ENCODE results near the gene ACVR1. TPM values are rescaled to one million over a fixed set of nuclear protein-coding genes. Genes with fewer than 3 reads are reported as not detected.
"Not testable (repeated sequence)": the region's sequence is repeated elsewhere in the genome, so short reads cannot be mapped to it uniquely, and the experiment has no call there.

ACVR1 gene
- total RNA-seq, 2 experiments from 2014 or later: 13.4 to 16.1 TPM

- H3K9me3 Mint-ChIP-seq; H3K4me1 Mint-ChIP-seq; ATAC-seq (ENCODE audit: low read depth); POLR2A ChIA-PET; H3K36me3 Mint-ChIP-seq; H3K4me3 Mint-ChIP-seq; H3K27me3 Mint-ChIP-seq; H3K27ac Mint-ChIP-seq; DNase-seq: not testable (repeated sequence)
These were observed 8.4 kb upstream of the ACVR1 start for GRCh38 chr2:157884533-157884932.

- Mint-ChIP-seq H3K27ac (no peak overlapping the region), H3K4me3 (no peak overlapping the region), H3K27me3 (peaks cover 2% of the 10 kb centered on the region), H3K36me3 (peaks cover 6% of the 10 kb centered on the region), H3K4me1 (peaks cover 15% of the 10 kb centered on the region), H3K9me3 (no peaks in the 10 kb centered on the region)
- POLR2A ChIA-PET: no interaction called here
- no peak for ATAC-seq (ENCODE audit: low read depth)
- no peak for DNase-seq
These were observed 4.8 kb upstream of the ACVR1 start for GRCh38 chr2:157880927-157881326.

GRCh38 chr2:157877761-157878400 is 1.8 kb upstream of the ACVR1 start:
- no peaks in the 10 kb centered on the region for H3K9me3 Mint-ChIP-seq
- H3K4me3 Mint-ChIP-seq: peak overlapping the region; percentile 81
- POLR2A ChIA-PET: interaction anchor here (4.2 kb wide), 1 partner anchor 20 kb away, joined by 89 read pairs; no protein-coding TSS in a partner anchor
- peaks cover 34% of the 10 kb centered on the region for H3K4me1 Mint-ChIP-seq
- no peaks in the 10 kb centered on the region for H3K27me3 Mint-ChIP-seq
- H3K27ac Mint-ChIP-seq: no peak overlapping the region
- ATAC-seq (ENCODE audit: low read depth) (no peak), DNase-seq (no peak)
- H3K36me3 Mint-ChIP-seq: peaks cover 4% of the 10 kb centered on the region

- Mint-ChIP-seq H3K36me3 (peaks cover 5% of the 10 kb centered on the region), H3K27ac (peak overlapping the region; percentile 40), H3K9me3 (no peaks in the 10 kb centered on the region), H3K4me1 (peaks cover 39% of the 10 kb centered on the region), H3K27me3 (no peaks in the 10 kb centered on the region), H3K4me3 (peak overlapping the region; percentile 81)
- ATAC-seq (ENCODE audit: low read depth): no peak
- no peak for DNase-seq
- POLR2A ChIA-PET: interaction anchor here (0.5 to 4.2 kb wide), 5 partner anchors 12 to 249 kb away, joined by 3 to 89 read pairs (median 4); partner anchors contain the start of gene ACVR1C
These were observed 632 bp upstream of the ACVR1 start for GRCh38 chr2:157876786-157877138.

- peak overlapping the region; percentile 91 for H3K27ac Mint-ChIP-seq
- DNase-seq: peak; percentile 84
- POLR2A ChIA-PET: interaction anchor here (0.8 to 4.2 kb wide), 5 partner anchors 16 to 247 kb away, joined by 3 to 89 read pairs (median 4); partner anchors contain the start of gene ACVR1C
- no peaks in the 10 kb centered on the region for H3K27me3 Mint-ChIP-seq
- peak overlapping the region; percentile 94 for H3K4me3 Mint-ChIP-seq
- peaks cover 6% of the 10 kb centered on the region for H3K36me3 Mint-ChIP-seq
- peak; percentile 64 for ATAC-seq (ENCODE audit: low read depth)
- no peaks in the 10 kb centered on the region for H3K9me3 Mint-ChIP-seq
- H3K4me1 Mint-ChIP-seq: peaks cover 39% of the 10 kb centered on the region
These were observed 477 bp downstream of the ACVR1 start for GRCh38 chr2:157875641-157876065.

DNA sequence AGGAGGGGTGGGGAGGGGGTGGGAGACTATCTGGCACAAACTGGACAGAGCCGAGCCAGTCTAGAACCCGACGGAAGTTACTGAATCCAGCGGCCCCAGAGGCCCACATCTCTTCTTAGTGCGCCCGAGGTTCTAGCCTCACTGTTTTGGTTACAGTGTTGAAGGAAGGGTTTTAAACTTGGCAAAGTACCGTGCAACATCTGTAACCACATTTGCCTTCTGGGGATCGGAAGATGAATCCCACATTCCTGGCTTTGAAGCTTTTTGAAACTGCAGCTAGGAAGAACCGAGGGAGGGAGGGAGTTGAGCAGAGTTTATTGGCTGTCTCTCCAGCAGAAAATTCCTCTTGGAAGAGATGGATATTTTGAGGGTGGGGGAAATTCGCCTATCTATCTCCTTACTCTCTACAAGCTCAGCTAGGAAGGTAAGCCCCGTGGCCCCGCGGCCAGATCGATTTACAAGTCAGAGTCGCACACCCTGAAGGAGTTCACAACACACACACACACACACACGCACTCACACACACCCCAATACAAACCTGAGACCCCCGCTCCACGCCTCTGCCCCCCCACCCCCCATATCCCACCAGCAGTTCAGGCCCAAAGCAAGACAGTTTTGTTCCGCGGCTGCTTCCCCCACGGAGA is 1.0 kb downstream of the ACVR1 start:
- Mint-ChIP-seq H3K36me3 (peaks cover 6% of the 10 kb centered on the region), H3K4me3 (peak overlapping the region; percentile 94), H3K27ac (peak overlapping the region; percentile 91), H3K9me3 (no peaks in the 10 kb centered on the region), H3K4me1 (peaks cover 39% of the 10 kb centered on the region), H3K27me3 (no peaks in the 10 kb centered on the region)
- DNase-seq: peak; percentile 36
- POLR2A ChIA-PET: interaction anchor here (1.4 to 4.2 kb wide), 2 partner anchors 17 to 23 kb away, joined by 4 to 89 read pairs; no protein-coding TSS in a partner anchor
- no peak for ATAC-seq (ENCODE audit: low read depth)

- H3K36me3 Mint-ChIP-seq: peaks cover 6% of the 10 kb centered on the region
- no peaks in the 10 kb centered on the region for H3K27me3 Mint-ChIP-seq
- no peak for ATAC-seq (ENCODE audit: low read depth)
- no peaks in the 10 kb centered on the region for H3K9me3 Mint-ChIP-seq
- peaks cover 39% of the 10 kb centered on the region for H3K4me1 Mint-ChIP-seq
- H3K27ac Mint-ChIP-seq: no peak overlapping the region
- POLR2A ChIA-PET: interaction anchor here (1.4 to 4.2 kb wide), 2 partner anchors 18 to 24 kb away, joined by 4 to 89 read pairs; no protein-coding TSS in a partner anchor
- DNase-seq: no peak
- peak overlapping the region; percentile 94 for H3K4me3 Mint-ChIP-seq
These were observed 1.8 kb downstream of the ACVR1 start for GRCh38 chr2:157874348-157874747.

DNA sequence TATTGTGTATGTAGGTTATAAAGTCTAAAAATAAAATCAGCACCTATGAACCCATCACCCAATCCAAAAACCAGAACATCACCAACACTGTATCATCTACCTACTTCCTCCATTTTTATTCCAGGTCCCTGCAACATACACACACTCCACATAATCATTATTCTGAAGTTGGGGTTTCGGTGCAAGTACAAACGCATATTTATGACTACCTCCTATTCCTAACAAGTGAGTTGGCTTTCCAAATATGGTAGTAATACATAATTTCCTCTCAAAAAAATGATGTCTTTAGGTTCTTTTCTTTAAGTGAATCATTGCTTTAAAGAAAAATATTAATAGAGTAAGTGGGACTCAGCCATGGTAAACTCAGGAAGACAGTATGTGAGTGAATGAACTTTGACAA is 3.3 kb downstream of the ACVR1 start:
- Mint-ChIP-seq H3K4me1 (peaks cover 40% of the 10 kb centered on the region), H3K27ac (no peak overlapping the region), H3K9me3 (no peaks in the 10 kb centered on the region), H3K36me3 (peaks cover 2% of the 10 kb centered on the region), H3K4me3 (no peak overlapping the region), H3K27me3 (no peaks in the 10 kb centered on the region)
- no peak for ATAC-seq (ENCODE audit: low read depth)
- POLR2A ChIA-PET: interaction anchor here (0.6 kb wide), 1 partner anchor 32 kb away, joined by 3 read pairs; no protein-coding TSS in a partner anchor
- no peak for DNase-seq

GRCh38 chr2:157871415-157871814 is 4.7 kb downstream of the ACVR1 start:
- Mint-ChIP-seq H3K27me3 (no peaks in the 10 kb centered on the region), H3K4me1 (peaks cover 35% of the 10 kb centered on the region), H3K36me3 (peaks cover 7% of the 10 kb centered on the region), H3K27ac (no peak overlapping the region), H3K4me3 (no peak overlapping the region), H3K9me3 (peaks cover 2% of the 10 kb centered on the region)
- ATAC-seq (ENCODE audit: low read depth) (no peak), DNase-seq (no peak)
- POLR2A ChIA-PET: no interaction called here

DNA sequence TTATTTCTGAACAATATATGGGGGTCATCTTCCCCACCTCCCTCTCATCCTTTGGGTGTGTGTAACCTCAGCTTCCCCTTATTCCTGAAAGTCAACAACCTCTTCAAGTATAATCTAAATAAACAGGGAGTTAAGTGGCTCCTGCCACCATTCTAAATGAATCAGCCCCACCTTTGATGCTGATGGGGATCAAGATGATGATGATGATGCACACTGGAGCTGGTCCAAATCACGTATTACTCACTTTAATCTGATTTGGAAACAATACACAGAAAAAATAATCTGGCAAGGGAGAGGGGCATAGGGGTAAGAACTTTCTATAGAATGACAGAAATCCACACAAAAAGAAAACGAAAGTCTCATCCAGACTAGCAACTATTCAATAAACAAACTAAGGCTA is 7.1 kb downstream of the ACVR1 start:
- no peak overlapping the region for H3K27ac Mint-ChIP-seq
- ATAC-seq (ENCODE audit: low read depth): no peak
- peaks cover 2% of the 10 kb centered on the region for H3K9me3 Mint-ChIP-seq
- H3K4me3 Mint-ChIP-seq: no peak overlapping the region
- DNase-seq: no peak
- H3K36me3 Mint-ChIP-seq: peaks cover 7% of the 10 kb centered on the region
- POLR2A ChIA-PET: no interaction called here
- peaks cover 29% of the 10 kb centered on the region for H3K4me1 Mint-ChIP-seq
- H3K27me3 Mint-ChIP-seq: no peaks in the 10 kb centered on the region

DNA sequence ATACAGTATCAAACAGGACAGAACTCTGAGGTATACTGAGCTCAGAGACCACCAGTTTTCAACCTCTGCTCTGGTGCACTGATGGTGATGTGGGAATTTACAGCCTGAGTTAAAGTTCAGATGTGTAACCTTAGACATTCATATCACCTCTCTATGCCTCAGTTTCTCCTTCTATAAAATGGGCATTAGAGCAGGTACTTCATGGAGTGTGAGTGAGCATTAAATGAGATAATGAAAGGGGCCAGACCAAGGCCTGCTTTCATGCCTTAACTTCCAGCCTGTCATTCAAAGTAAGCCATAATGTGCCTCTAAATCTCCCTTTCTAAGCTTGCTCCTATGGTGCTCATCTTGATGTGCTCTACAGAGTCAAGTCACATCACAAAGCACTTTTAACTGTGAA is 8.4 kb downstream of the ACVR1 start:
- Mint-ChIP-seq H3K27ac (no peak overlapping the region), H3K36me3 (peaks cover 7% of the 10 kb centered on the region), H3K4me1 (peaks cover 19% of the 10 kb centered on the region), H3K27me3 (no peaks in the 10 kb centered on the region), H3K9me3 (peaks cover 2% of the 10 kb centered on the region), H3K4me3 (no peak overlapping the region)
- DNase-seq (no peak), ATAC-seq (ENCODE audit: low read depth) (no peak)
- POLR2A ChIA-PET: interaction anchor here (0.6 kb wide), 1 partner anchor 30 kb away, joined by 5 read pairs; no protein-coding TSS in a partner anchor

DNA sequence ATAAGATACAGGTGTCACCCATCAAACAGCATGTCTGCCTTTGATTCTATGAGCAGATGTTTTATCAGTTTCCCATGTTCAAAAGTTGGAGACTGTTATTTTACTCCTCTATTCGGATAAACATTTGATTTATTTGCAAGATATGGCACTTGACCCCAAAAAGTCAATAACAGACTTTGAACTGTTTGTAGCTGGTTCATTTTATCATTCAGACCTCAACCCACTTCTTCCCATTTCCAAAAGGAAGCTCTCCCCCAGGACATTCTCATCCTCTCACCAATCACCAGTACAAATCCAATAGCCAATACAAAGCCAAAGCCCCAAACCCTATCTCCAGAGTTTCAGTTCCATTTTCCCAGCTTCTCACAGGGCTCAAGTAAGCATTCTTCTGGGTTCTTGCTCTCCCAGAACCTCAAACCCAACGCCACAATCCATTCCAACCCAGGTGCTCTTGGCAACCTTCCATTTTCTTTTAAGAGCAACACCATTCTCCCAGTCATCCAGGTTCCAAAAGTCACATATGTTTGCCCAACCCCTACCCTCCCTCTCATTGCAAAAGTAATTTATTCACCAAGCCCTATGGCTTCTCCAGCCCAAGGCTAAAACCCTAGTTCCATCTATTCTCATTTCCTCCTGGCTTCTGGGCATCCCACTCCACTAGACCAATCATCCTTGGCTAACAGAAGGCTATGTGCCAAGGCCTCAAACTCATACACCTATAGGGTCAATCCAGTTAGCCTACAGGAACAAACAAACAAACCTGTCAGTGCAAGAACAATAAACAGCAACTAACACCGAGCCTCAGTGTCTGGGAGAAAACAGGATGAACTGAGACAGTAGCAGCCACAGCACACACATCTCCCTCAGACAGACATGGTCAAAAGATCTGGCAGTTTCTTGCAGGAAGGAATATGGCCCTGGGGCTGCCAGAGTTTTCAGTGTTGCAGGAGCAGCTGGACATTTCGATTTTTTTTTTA is 9.2 kb downstream of the ACVR1 start:
- H3K4me3 Mint-ChIP-seq: no peak overlapping the region

GRCh38 chr2:157866202-157866601 is 9.9 kb downstream of the ACVR1 start:
- Mint-ChIP-seq H3K4me3 (no peak overlapping the region), H3K27ac (no peak overlapping the region), H3K36me3 (peaks cover 5% of the 10 kb centered on the region), H3K4me1 (peaks cover 15% of the 10 kb centered on the region), H3K27me3 (no peaks in the 10 kb centered on the region), H3K9me3 (peaks cover 2% of the 10 kb centered on the region)
- POLR2A ChIA-PET: no interaction called here
- DNase-seq (no peak), ATAC-seq (ENCODE audit: low read depth) (no peak)

More for the DNA sequence above, 9.2 kb downstream of the ACVR1 start:
- POLR2A ChIA-PET: no interaction called here
- ATAC-seq (ENCODE audit: low read depth) (no peak), DNase-seq (no peak)
- H3K4me1 Mint-ChIP-seq: peaks cover 15% of the 10 kb centered on the region
- H3K36me3 Mint-ChIP-seq: peaks cover 7% of the 10 kb centered on the region
- H3K27ac Mint-ChIP-seq: no peak overlapping the region
- no peaks in the 10 kb centered on the region for H3K27me3 Mint-ChIP-seq
- H3K9me3 Mint-ChIP-seq: peaks cover 2% of the 10 kb centered on the region

Data from activated naive CD8-positive, alpha-beta T cell treated with anti-CD3 and anti-CD28 coated beads, Interleukin-2, amount 10 ng/mL, durations not matched to agents 7 days and 5 days (primary cell).